NCI-H345 treated with DMSO at 0.1 percent for 48 hours (cell line): ENCODE results near the gene SIPA1L3.

Experiments
- DNase-seq: peaks from one replicate; lab custom pipeline; 2025; ENCODE audit not compliant: unreplicated experiment; lab: John Stamatoyannopoulos, UW

Gene SIPA1L3

DNA sequence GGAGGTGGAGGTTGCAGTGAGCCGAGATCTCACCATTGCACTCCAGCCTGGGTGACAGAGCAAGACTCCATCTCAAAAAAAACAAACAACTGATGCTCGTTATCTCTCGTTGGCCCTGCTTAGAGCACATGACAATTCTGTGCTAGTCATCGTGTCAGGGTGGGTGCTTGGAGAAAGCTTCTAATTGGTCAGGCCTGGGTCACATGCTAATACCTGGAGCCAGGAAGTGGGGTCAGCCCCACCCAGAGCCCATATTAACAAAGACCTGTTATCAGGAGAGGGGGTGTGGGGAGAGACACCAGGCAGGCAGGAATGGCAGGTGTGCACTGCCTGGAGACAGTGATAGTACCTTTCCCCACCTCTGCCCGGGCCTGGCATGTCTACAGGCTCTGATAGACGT lies 232.1 kb downstream of the SIPA1L3 start:
- DNase-seq, result no peak

DNA sequence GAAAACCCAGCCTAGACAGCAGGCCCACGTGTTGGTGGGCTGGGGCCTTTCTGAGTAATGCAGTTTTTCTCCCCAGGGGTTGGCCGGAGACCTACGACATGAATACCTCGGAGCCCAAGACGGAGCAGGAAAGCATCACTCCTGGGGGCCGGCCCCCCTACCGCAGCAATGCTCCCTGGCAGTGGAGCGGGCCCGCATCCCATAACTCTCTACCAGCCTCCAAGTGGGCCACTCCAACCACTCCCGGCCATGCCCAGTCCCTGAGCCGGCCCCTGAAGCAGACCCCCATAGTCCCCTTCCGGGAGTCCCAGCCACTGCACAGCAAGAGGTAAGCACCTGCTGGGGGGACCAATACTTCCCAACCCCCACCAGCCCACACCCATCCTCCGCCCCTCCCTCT lies 234.1 kb downstream of the SIPA1L3 start:
- DNase-seq, result no peak

GRCh38 chr19:38142176-38143035 lies 235.4 kb downstream of the SIPA1L3 start:
- DNase-seq, result peak; percentile 54

GRCh38 chr19:38143847-38144246 lies 236.8 kb downstream of the SIPA1L3 start:
- no peak for DNase-seq

DNA sequence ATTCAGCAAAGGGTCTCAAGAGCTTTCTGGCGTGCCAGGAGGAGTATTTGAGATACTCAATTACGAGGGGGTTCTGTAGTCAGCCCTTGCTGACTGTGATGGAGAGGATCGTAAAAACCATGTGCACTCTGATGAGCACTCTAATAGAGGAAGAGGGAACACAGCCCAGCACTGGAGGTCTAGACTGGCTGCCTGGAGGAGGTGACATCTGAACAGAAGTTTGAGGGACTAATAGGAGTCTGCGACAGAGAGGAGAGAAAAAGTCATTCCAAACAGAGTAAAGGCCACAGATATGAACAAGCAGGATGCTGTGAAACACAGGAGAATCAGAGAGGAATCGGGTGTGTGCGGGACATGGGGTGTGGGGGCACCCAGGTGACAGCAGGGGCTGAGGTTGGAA lies 237.7 kb downstream of the SIPA1L3 start:
- no peak for DNase-seq

DNA sequence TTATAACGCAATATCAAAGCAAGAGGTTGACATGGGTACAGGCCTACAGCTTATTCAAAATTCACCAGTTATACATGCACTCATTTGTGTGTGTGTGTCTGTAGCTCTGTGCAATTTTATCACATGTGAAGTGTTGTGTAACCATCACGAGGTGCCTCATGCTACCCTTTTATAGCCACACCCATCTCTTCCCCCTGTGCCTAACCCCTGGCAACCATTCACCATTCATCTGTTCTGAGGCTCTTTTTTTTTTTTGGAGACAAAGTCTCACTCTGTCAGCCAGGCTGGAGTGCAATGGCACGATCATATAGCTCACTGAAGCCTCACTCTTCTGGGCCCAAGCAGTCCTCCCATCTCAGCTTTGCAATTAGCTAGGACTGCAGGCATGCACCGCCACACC lies 238.6 kb downstream of the SIPA1L3 start:
- DNase-seq, result no peak

DNA sequence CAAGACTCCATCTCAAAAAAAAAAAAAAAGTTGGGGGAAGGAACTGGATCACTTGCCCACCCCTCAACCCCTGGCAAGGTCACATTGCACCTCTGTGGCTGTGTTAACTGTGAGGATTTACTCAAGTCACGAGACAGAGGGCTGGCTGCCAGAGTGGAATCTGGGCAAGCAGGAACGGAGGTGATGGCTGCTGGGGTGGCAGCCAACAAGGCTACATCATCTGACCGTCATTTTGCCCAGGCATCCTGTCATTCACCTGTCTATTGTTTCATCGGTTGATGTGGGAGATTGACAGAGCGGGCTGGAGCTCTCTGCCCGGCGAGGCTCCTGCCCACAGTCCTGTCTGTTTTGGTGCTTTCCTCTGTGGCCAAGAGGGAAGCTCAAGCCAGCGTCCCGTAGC lies 241.3 kb downstream of the SIPA1L3 start:
- DNase-seq, result no peak

- DNase-seq, result no peak
Measured at GRCh38 chr19:38149661-38150061, 242.7 kb downstream of the SIPA1L3 start.

- DNase-seq, result no peak
Measured at GRCh38 chr19:38151242-38151641, 244.2 kb downstream of the SIPA1L3 start.

DNA sequence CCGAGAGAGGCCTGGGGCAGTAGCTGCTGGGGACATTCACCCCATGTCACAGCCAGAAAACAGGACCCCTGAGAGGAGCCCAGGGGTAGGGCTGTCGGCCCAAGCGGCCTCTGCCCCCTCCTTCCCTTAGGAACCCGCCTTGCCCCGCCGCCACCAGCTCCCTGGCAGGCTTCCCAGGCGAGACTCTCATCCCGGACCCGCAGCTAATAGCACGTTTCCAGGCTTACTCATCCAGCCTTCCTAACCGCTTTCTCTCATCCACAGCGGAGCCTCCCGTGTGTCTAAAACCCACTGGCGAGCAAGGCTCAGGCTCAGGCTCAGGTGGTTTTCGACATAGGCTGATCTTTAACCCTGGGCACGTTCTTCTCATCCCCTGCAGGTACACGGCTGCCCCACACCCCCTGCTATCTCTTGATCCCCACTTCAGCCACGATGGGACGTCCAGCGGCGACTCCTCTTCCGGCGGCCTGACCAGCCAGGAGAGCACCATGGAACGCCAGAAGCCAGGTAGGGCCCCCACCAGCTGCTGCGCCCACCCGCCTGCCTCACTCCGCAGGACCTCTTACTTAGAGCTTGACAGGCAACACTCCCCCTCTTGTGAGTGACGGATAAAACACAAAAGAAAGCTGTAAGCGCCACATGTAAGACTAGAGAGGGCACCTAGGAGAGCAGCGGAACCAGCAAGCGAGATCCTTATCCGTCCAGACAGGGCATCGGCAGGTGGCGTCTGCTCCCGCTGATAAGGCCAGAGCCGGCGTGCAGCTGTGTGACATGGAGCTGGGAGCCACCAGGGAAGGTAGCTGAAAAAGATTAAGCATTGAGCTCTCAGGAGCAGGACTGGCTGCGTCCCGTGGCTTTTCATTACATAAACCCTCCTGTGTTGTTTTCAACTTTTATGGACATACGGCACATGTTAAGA lies 245.7 kb downstream of the SIPA1L3 start:
- no peak for DNase-seq

GRCh38 chr19:38155453-38155852 lies 248.4 kb downstream of the SIPA1L3 start:
- DNase-seq, result no peak

DNA sequence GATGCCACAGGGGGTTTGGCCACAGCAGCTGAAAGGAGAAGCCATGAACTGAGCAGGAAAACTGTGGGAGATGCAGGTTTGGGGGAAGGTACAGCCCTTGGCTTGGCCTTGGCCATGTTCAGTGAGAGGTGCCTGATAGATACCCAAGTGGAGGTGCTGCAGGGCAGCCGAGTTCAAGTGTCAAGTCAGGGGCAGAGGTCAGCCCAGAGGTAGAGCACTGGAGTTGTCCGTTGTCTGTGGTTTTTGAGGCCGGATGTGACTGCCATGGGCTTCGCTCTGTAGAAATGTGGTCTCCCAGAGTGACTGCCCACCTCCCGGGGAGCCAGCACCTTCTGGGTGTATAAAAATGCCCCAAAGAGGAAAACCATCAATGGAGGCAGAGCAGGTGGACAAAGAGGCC lies 251.7 kb downstream of the SIPA1L3 start:
- no peak for DNase-seq

DNA sequence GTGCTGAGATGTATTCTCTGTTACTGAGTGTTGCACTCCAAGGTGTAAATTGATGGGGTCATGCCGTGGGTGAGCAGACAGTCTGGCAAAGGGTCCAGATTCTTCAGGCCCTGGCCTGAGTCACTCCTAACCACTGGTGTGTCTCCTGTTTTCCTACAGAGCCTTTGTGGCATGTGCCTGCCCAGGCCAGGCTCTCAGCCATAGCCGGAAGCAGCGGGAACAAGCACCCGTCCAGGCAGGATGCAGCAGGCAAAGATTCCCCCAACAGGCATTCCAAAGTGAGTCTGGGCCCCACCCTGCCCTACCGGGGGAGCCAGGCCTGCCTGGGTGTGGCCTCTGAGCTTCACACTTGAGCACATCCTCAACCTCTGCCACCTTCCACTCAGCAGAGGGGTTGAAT lies 255.1 kb downstream of the SIPA1L3 start:
- no peak for DNase-seq

DNA sequence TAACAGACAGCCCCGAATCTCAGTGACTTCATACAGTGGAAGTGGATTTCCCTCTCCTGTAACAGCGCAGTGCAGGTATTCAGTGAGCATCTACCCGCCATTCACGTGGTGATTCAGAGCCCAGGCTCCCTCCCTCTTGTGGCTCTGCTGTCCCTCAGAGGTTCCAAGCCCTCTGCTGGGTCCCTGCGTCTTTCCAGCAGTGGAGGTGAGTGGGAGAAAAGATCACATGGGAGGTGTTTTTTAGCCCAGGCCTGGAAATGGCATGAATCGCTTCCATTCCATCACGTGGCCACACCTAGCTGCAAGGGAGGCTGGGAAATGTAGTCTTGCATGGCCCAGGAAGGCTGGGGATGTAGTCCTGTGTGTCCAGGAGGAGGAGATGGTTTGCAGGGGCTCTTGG lies 255.6 kb downstream of the SIPA1L3 start:
- DNase-seq, result no peak

- DNase-seq, result no peak
Measured at GRCh38 chr19:38163419-38164290, 256.6 kb downstream of the SIPA1L3 start.

DNA sequence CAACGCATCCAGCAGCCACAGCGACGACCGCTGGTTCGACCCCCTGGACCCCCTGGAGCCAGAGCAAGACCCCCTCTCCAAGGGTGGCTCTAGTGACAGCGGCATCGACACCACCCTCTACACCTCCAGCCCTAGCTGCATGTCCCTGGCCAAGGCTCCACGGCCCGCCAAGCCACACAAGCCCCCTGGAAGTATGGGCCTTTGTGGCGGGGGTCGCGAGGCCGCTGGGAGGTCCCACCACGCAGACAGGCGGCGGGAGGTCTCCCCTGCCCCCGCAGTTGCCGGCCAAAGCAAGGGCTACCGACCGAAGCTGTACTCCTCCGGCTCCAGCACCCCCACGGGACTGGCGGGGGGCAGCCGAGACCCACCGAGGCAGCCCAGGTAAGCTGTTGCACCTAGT lies 257.5 kb downstream of the SIPA1L3 start:
- DNase-seq, result no peak

- DNase-seq, result no peak
Measured at GRCh38 chr19:38165335-38165734, 258.3 kb downstream of the SIPA1L3 start.

DNA sequence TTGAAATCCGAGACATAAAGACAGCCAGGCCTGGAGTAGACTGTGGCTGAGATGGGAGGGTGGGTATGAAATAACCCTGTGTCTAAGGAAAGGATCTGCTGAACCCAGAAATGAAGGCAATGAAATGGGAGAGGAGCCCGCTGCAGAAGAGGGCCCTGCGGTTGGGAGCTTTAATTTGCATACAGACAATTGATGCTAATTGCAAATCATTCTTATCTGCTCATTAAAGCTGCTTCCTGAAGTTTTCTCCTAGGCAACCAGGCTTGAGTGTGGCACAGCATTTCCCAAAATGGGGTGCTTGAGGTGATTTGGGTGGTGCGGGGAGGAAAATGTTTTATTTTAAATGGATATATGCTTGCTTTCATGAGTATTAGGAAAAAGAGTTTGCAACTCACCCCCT lies 261.6 kb downstream of the SIPA1L3 start:
- no peak for DNase-seq

DNA sequence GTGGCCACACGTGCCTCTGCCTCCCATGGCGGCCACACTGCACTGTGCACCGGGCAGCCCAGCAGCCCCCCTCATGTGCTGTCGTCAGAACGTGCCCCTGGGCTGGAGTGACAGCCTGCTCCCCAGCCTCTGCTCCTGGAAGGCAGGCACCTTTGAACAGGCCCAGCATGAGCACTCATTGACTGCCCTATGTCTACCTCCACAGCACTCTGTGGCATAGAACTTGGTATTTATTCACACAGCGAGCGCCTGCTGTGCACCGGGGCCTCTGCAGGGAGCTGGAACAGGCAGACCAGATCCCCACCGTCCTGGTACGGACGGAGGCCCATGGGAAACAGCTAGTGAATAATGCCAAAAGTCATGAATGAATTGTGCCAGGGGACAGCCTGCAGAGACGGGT lies 263.3 kb downstream of the SIPA1L3 start:
- DNase-seq, result peak; percentile 99

- no peak for DNase-seq
Measured at GRCh38 chr19:38172001-38172400, 265.0 kb downstream of the SIPA1L3 start.
